ENCODE results near the gene SMPD3. TPM values are rescaled to one million over a fixed set of nuclear protein-coding genes. Genes with fewer than 3 reads are reported as not detected.

The SMPD3 gene
- total and polyA plus RNA-seq, 4 donors: 12.7 to 44.7 (median 29.3) TPM

- H3K4me1 ChIP-seq (ENCODE audit: control insufficient read depth, insufficient read depth, low read length): peaks cover 12% of the 10 kb centered on the region
- no peak for DNase-seq (ENCODE audit: low read depth in 4 of 6, low spot score in 6 of 6)
- no peaks in the 10 kb centered on the region for H3K36me3 ChIP-seq (ENCODE audit: control insufficient read depth, insufficient read depth, low read length)
- 79% methylated on average over 9 of the region's 13 CpGs for WGBS (ENCODE audit: insufficient coverage)
- H3K4me3 ChIP-seq (ENCODE audit: low read depth, low read length): no peak overlapping the region
- H3K27me3 ChIP-seq (ENCODE audit: control insufficient read depth, insufficient read depth, low read length): no peaks in the 10 kb centered on the region
- no peaks in the 10 kb centered on the region for H3K9me3 ChIP-seq (ENCODE audit: control insufficient read depth, insufficient read depth, low read length)
- no peak overlapping the region for H3K27ac ChIP-seq (ENCODE audit: low read depth, low read length)
Measured at GRCh38 chr16:68401871-68402747, 46.2 kb downstream of the SMPD3 start.

- DNase-seq (ENCODE audit: low read depth in 4 of 6, low spot score in 6 of 6): no peak
- 83% methylated on average over 5 of the region's 5 CpGs for whole genome bisulfite sequencing (ENCODE audit: insufficient coverage)
- no peak overlapping the region for H3K27ac ChIP-seq (ENCODE audit: low read depth, low read length)
Measured at GRCh38 chr16:68400924-68401460, 47.3 kb downstream of the SMPD3 start.

GRCh38 chr16:68400083-68400923 lies 48.0 kb downstream of the SMPD3 start:
- Histone ChIP-seq H3K27me3 (ENCODE audit: control insufficient read depth, insufficient read depth, low read length) (no peaks in the 10 kb centered on the region), H3K36me3 (ENCODE audit: control insufficient read depth, insufficient read depth, low read length) (no peaks in the 10 kb centered on the region), H3K4me1 (ENCODE audit: control insufficient read depth, insufficient read depth, low read length) (peaks cover 10% of the 10 kb centered on the region), H3K4me3 (ENCODE audit: low read depth, low read length) (no peak overlapping the region), H3K27ac (ENCODE audit: low read depth, low read length) (no peak overlapping the region), H3K9me3 (ENCODE audit: control insufficient read depth, insufficient read depth, low read length) (no peaks in the 10 kb centered on the region)
- no peak for DNase-seq (ENCODE audit: low read depth in 4 of 6, low spot score in 6 of 6)
- 86% methylated on average over 3 of the region's 5 CpGs for WGBS (ENCODE audit: insufficient coverage)

More at GRCh38 chr16:68400924-68401460, 47.3 kb downstream of the SMPD3 start:
- Histone ChIP-seq H3K27me3 (ENCODE audit: control insufficient read depth, insufficient read depth, low read length) (no peaks in the 10 kb centered on the region), H3K4me1 (ENCODE audit: control insufficient read depth, insufficient read depth, low read length) (peaks cover 10% of the 10 kb centered on the region), H3K4me3 (ENCODE audit: low read depth, low read length) (no peak overlapping the region), H3K36me3 (ENCODE audit: control insufficient read depth, insufficient read depth, low read length) (no peaks in the 10 kb centered on the region), H3K9me3 (ENCODE audit: control insufficient read depth, insufficient read depth, low read length) (no peaks in the 10 kb centered on the region)

GRCh38 chr16:68399456-68399855 lies 48.9 kb downstream of the SMPD3 start:
- Histone ChIP-seq H3K9me3 (ENCODE audit: control insufficient read depth, insufficient read depth, low read length) (no peaks in the 10 kb centered on the region), H3K4me1 (ENCODE audit: control insufficient read depth, insufficient read depth, low read length) (peaks cover 10% of the 10 kb centered on the region), H3K27me3 (ENCODE audit: control insufficient read depth, insufficient read depth, low read length) (no peaks in the 10 kb centered on the region), H3K4me3 (ENCODE audit: low read depth, low read length) (no peak overlapping the region), H3K36me3 (ENCODE audit: control insufficient read depth, insufficient read depth, low read length) (no peaks in the 10 kb centered on the region), H3K27ac (ENCODE audit: low read depth, low read length) (no peak overlapping the region)
- DNase-seq (ENCODE audit: low read depth in 4 of 6, low spot score in 6 of 6): no peak
- WGBS (ENCODE audit: insufficient coverage): 87% methylated on average over 2 of the region's 3 CpGs

GRCh38 chr16:68397710-68398201 lies 50.6 kb downstream of the SMPD3 start:
- Histone ChIP-seq H3K4me3 (ENCODE audit: low read depth, low read length) (no peak overlapping the region), H3K4me1 (ENCODE audit: control insufficient read depth, insufficient read depth, low read length) (peaks cover 10% of the 10 kb centered on the region), H3K9me3 (ENCODE audit: control insufficient read depth, insufficient read depth, low read length) (no peaks in the 10 kb centered on the region), H3K27ac (ENCODE audit: low read depth, low read length) (no peak overlapping the region), H3K36me3 (ENCODE audit: control insufficient read depth, insufficient read depth, low read length) (no peaks in the 10 kb centered on the region), H3K27me3 (ENCODE audit: control insufficient read depth, insufficient read depth, low read length) (no peaks in the 10 kb centered on the region)
- no peak for DNase-seq (ENCODE audit: low read depth in 4 of 6, low spot score in 6 of 6)
- 88% methylated on average over 6 of the region's 6 CpGs for WGBS (ENCODE audit: insufficient coverage)

GRCh38 chr16:68396481-68396880 lies 51.8 kb downstream of the SMPD3 start:
- Histone ChIP-seq H3K4me1 (ENCODE audit: control insufficient read depth, insufficient read depth, low read length) (peaks cover 10% of the 10 kb centered on the region), H3K4me3 (ENCODE audit: low read depth, low read length) (no peak overlapping the region), H3K27ac (ENCODE audit: low read depth, low read length) (no peak overlapping the region), H3K27me3 (ENCODE audit: control insufficient read depth, insufficient read depth, low read length) (no peaks in the 10 kb centered on the region), H3K36me3 (ENCODE audit: control insufficient read depth, insufficient read depth, low read length) (no peaks in the 10 kb centered on the region), H3K9me3 (ENCODE audit: control insufficient read depth, insufficient read depth, low read length) (no peaks in the 10 kb centered on the region)
- WGBS (ENCODE audit: insufficient coverage): 21% methylated on average over 4 of the region's 6 CpGs
- peak in 1 of 6 donors; percentile 50 for DNase-seq (ENCODE audit: low read depth in 4 of 6, low spot score in 6 of 6)

GRCh38 chr16:68395815-68396214 lies 52.5 kb downstream of the SMPD3 start:
- DNase-seq (ENCODE audit: low read depth in 4 of 6, low spot score in 6 of 6): no peak
- H3K9me3 ChIP-seq (ENCODE audit: control insufficient read depth, insufficient read depth, low read length): no peaks in the 10 kb centered on the region
- no peaks in the 10 kb centered on the region for H3K36me3 ChIP-seq (ENCODE audit: control insufficient read depth, insufficient read depth, low read length)
- H3K27ac ChIP-seq (ENCODE audit: low read depth, low read length): no peak overlapping the region
- 74% methylated on average over 4 of the region's 4 CpGs for WGBS (ENCODE audit: insufficient coverage)
- no peaks in the 10 kb centered on the region for H3K27me3 ChIP-seq (ENCODE audit: control insufficient read depth, insufficient read depth, low read length)
- H3K4me1 ChIP-seq (ENCODE audit: control insufficient read depth, insufficient read depth, low read length): peaks cover 10% of the 10 kb centered on the region
- no peak overlapping the region for H3K4me3 ChIP-seq (ENCODE audit: low read depth, low read length)

- no peaks in the 10 kb centered on the region for H3K27me3 ChIP-seq (ENCODE audit: control insufficient read depth, insufficient read depth, low read length)
- H3K9me3 ChIP-seq (ENCODE audit: control insufficient read depth, insufficient read depth, low read length): no peaks in the 10 kb centered on the region
- no peaks in the 10 kb centered on the region for H3K36me3 ChIP-seq (ENCODE audit: control insufficient read depth, insufficient read depth, low read length)
- no peak overlapping the region for H3K4me3 ChIP-seq (ENCODE audit: low read depth, low read length)
- 81% methylated on average over 6 of the region's 8 CpGs for WGBS (ENCODE audit: insufficient coverage)
- H3K27ac ChIP-seq (ENCODE audit: low read depth, low read length): no peak overlapping the region
- peaks cover 10% of the 10 kb centered on the region for H3K4me1 ChIP-seq (ENCODE audit: control insufficient read depth, insufficient read depth, low read length)
- DNase-seq (ENCODE audit: low read depth in 4 of 6, low spot score in 6 of 6): no peak
Measured at GRCh38 chr16:68395167-68395786, 53.0 kb downstream of the SMPD3 start.

- DNase-seq (ENCODE audit: low read depth in 4 of 6, low spot score in 6 of 6): no peak
- WGBS (ENCODE audit: insufficient coverage): 88% methylated on average over 2 of the region's 3 CpGs
- no peaks in the 10 kb centered on the region for H3K9me3 ChIP-seq (ENCODE audit: control insufficient read depth, insufficient read depth, low read length)
Measured at GRCh38 chr16:68393333-68393732, 55.0 kb downstream of the SMPD3 start.

More at GRCh38 chr16:68393333-68393732, 55.0 kb downstream of the SMPD3 start:
- H3K27me3 ChIP-seq (ENCODE audit: control insufficient read depth, insufficient read depth, low read length): no peaks in the 10 kb centered on the region
- H3K27ac ChIP-seq (ENCODE audit: low read depth, low read length): no peak overlapping the region
- no peaks in the 10 kb centered on the region for H3K36me3 ChIP-seq (ENCODE audit: control insufficient read depth, insufficient read depth, low read length)
- peaks cover 17% of the 10 kb centered on the region for H3K4me1 ChIP-seq (ENCODE audit: control insufficient read depth, insufficient read depth, low read length)
- no peak overlapping the region for H3K4me3 ChIP-seq (ENCODE audit: low read depth, low read length)
